SK-N-DZ (cell line): Measurements from ENCODE around the gene ANK3.

ENCODE experiments used
- DNase-seq: peaks from one replicate; pipeline ENCODE4 v3.0.0-alpha.2; 2015; ENCODE audit warnings: low spot score

The ANK3 gene

DNA sequence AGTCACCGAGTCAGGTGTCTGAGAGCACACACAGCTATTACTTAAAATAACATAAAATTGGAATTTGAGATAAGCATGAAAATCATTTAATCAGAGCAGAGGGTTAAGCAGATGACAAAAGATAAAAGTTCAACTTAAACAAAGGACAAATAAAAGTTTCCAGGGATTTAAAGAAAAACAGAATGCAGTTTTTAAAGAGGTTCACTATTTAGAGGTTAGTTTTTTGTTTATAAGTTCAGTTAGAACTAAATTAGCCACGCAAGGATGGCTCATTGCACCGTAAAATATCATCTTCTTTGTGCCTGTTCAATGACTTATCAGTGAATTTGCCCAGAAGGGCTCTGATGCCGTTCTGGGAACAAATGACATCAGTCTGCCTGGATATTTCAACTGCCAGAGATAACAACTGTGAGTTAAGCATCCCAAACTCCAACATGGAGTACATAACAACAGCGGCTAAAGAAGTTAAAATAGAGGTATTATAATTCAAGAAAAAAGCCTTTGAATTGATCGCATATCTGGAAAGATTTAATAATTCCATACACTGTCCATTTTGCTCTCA is 107.8 kb downstream of the ANK3 start:
- no peak for DNase-seq

- DNase-seq = no peak
Observed at GRCh38 chr10:60281331-60281730, 108.3 kb downstream of the ANK3 start.

DNA sequence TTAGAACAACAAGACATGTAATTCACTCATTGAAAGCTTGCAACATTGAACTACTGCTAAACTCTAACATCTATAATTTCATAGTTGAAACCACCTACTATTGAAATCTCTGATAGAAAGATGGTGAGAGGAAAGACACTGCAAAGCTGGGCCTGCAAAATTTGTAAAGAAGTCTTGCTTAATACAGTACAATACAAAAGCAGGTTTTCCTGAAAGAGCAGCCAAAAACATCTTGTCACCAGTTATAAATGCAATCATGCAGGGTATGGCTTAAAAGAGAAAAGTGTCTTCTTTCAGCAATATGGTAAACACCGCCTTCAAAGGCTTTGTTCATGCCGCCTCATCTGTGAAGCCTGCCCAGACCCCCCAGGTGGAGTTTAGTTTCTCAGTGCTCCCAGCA is 109.2 kb downstream of the ANK3 start:
- DNase-seq = no peak

DNA sequence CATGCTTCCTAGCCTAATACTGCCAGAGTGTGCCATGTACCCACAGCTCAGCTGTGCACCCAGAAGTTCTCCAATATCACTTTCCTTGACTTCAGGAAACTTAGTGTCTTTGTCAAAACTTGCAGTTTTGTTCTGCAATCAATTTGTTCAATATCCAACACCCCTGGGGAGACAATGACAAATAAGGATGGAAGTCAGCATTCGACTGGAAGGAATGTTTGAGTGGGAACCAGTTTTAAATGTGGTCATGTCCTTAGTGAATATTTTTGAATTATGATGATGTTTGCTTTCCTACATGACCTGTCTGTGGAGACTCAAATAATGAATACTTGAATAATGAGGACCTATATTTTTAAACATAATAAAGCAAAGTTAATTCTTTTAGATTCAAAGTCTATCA is 112.0 kb downstream of the ANK3 start:
- no peak for DNase-seq

DNA sequence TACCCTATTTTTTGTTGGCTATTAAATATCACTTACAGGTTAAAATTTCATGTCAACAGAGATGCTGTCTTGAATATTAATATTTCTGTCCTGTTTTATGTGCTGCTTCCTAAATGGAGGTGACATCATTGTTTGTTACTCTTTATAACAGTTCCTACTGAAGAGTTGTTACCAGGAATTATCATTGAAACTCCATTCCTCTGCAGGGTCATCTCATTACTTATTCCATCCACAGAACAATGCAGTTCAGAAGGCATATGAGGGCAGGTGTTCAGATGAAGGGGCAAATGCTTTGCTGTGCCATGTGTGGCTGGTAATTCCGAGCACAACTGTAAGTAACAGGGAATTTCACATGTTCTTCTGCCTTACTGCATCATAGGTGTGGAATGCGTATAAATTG is 113.4 kb downstream of the ANK3 start:
- no peak for DNase-seq

DNA sequence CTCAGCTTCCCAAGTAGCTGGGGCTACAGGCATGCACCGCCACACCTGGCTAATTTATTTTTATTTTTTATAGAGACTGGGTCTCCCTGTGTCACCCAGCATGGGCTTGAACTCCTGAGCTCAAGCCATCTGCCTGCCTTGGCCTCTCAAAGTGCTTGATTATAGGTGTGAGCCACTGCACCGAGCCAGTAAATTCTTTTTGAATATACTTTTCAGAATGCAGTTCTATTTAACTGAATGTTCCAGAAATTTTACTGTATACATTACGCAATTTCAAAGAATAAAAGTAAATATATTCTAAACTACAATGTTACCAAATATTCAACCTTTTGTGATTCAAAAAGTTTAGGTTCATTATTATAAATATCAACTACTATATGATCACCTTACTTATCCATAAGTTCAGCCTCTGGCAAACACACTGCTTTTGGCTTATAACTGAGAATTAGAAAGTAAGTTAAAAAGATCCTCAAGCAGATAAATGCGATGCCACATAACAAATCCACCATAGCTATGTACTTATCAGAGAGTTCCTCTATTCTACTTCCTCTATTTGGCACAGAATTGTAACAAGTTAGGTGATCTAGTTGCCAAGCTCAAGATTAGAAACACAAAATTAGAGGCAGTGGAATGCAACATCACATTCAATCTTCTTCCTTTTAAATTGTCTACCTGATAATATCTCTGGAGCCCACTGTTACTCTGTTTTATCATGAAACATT is 118.2 kb downstream of the ANK3 start:
- DNase-seq = no peak

DNA sequence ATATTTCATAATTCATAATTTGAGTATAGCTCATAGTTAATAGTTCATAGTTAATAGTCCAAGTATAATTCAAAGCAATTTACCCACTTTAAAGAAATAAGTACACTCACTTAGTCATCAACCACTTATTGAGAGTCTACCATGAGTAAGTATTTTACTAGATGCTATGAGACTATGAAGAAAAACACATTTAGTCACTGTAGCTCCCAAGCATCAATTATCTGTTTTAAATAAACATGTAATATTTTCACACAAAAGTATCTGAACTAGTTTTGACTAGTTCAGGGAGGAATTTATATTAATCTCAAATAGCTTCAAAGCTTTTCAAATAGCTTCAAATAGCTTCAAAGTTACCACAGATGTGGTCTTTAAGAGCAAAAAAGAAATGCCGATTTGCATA is 119.2 kb downstream of the ANK3 start:
- DNase-seq = no peak

DNA sequence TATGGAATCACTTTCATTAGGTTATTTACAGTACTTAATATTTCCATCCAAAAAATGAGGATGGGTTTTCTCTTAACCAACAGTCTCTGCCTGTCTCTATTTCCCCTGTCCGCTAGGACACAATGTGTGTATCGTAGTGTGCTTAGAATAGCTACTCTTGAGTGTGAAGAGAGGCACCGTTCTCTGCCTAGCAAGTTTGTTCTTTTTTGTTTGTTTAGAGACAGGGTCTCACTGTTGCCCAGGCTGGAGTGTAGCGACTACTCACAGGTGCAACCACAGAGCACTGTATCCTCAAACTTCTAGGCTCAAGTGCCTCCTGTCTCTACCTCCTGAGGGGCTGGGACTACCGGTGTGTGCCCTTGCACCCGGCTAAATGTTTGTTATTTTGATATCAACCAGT is 121.9 kb downstream of the ANK3 start:
- no peak for DNase-seq

- no peak for DNase-seq
Observed at GRCh38 chr10:60266513-60266912, 123.2 kb downstream of the ANK3 start.

GRCh38 chr10:60262647-60263126 is 127.0 kb downstream of the ANK3 start:
- DNase-seq = peak; percentile 49

GRCh38 chr10:60260321-60260720 is 129.4 kb downstream of the ANK3 start:
- no peak for DNase-seq

DNA sequence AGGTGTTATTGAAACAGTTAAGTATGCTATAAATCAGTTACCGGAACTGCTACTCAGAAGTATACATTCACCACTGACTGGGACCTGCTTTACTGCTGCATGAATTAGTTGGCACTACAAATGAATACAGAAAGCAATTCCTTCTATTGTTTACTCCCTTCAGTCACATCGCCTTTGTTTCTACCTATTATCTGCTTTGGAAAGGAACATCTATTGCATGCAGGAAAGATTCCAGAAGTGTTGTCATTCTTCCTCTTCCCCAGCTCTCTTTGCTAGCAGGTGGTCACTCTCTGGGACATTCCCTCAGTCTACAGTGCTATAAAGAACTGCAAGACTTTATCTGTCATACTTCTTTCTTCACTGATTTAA is 131.3 kb downstream of the ANK3 start:
- no peak for DNase-seq

GRCh38 chr10:60257767-60258428 is 131.8 kb downstream of the ANK3 start:
- DNase-seq = no peak

- no peak for DNase-seq
Observed at GRCh38 chr10:60254776-60255175, 134.9 kb downstream of the ANK3 start.

- no peak for DNase-seq
Observed at GRCh38 chr10:60253484-60253883, 136.2 kb downstream of the ANK3 start.

DNA sequence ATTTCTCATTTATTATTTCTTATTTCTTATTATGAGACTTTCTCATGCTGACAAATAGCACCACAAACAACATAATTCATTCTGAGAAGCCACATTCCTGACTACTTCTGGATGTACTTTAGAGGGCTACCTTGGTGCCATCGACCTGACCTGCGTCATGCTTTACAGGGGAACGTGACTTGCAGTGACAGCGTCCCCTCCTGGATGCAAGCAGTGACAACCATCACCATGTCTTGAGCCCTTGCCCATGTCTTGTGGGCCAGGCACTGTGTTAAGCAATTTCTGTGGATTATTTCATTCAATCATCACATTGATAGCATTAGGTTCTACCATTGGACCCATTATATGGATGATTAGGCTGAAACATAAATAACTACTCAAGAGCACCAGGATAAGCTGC is 137.0 kb downstream of the ANK3 start:
- DNase-seq = no peak

DNA sequence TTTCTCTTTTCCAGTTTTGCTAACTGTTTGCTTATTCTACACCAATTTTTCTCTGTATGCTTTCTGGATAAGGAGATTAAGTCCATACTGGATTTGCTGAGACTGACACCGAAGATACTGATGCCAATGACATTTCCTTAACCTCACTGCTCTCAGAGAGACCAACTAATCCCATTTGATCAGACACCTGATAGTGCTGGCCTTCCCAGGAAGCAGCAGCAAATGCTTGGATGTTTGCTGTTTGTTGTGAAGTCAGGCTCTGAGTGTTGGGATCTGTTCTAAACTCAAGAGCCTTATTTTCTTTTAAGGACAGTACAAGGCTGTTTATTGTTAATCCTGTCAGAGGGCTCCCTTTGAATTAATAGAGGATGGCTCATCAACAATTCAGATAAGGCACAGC is 143.3 kb downstream of the ANK3 start:
- peak; percentile 53 for DNase-seq

DNA sequence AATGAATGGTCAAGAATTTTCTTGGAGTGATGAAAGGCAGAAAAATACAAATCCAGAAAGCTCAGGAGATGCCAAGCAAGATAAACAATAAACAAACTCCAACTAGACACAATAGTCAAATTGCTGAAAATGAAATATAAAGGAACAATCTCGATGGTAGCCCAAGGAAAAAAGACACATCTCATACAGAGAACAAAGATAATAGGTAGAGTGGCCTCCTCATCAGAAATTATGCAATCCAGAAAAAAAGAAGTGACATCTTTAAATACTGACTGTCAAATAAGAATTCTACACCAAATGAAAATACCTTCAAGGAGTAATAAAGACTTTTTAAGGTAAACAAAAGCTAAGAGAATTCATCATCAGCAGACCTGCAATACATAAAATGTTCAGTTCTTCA is 150.4 kb downstream of the ANK3 start:
- DNase-seq = no peak

DNA sequence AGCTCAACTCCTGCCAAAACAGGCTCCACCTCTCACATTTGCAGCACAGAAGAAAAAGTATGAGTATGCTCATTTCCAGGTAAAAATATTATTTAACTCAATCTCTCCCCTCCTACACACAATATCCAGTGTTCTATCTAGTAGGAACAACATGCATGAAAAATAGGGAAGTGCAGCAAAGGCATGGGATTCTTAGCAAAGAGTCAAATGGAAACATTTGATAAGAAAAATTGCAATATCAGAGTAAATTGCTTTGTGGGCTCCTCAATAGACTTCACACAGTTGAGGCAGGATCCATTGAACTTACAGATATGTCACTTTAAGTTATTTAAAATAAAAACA is 150.9 kb downstream of the ANK3 start:
- no peak for DNase-seq

DNA sequence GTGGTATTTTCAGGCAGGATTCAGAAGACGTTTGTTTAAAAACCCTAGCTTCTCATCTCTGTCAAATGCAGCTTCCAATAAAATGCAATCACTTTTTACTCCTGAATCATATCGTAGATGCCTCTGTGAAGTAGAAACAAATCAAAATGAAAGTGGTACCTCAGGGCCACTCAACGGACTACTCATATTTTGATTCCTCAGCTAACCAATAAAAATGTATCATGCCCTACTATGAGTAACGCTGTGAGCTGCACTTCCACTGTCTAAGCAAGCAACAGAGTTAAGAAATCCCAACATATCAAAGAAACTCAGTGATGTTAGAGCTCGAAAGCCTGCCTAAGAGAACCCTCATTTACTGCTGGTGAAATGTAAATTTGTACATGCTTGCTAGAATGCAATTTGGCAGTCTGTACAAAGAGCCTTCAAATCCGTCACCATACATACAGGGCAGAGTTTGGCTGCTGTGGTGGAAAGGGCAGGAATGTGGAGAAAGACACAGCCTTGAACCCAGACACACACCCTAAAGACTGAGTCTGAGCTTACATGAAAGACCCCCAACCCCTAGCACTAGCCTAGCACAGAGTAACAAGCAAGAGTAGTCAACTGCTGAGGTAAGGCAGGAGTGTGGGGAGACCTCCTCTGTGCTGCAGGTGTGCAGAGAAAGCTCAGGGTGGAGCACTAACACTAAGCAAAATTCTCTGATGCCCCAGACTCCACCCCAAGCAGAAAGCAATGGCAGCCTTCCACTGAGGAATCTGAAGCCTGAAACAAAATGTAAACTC is 151.5 kb downstream of the ANK3 start:
- DNase-seq = no peak

- DNase-seq = no peak
Observed at GRCh38 chr10:60236869-60237524, 152.7 kb downstream of the ANK3 start.

- DNase-seq = no peak
Observed at GRCh38 chr10:60235001-60235400, 154.7 kb downstream of the ANK3 start.
